H1 (cell line): ENCODE measurements around the gene BRMS1. TPM values are rescaled to one million over a fixed set of nuclear protein-coding genes. Genes with fewer than 3 reads are reported as not detected.

Source experiments
- CTCF ChIA-PET: fragments of 300-600 bp; sonication (Branson Sonifier 250); formaldehyde crosslinking; loops from one replicate; lab custom pipeline; 2021; ENCODE audit not compliant: partially characterized antibody; lab: Charles Lee
- POLR2A ChIA-PET: fragments of 300-600 bp; sonication (Branson Sonifier 250); formaldehyde crosslinking; loops from one replicate; lab custom pipeline; 2021; ENCODE audit warnings: inconsistent platforms; ENCODE audit not compliant: partially characterized antibody; lab: Charles Lee
- DNase-seq, 2 experiments: peaks; one replicate each; pipeline versions ENCODE4 v3.0.0 to v3.0.0-alpha.2; 2010 to 2022; ENCODE audit warnings: low spot score in 2 of 2, low read depth in 1 of 2, mixed read lengths in 1 of 2
- FAIRE-seq: peaks from 2 replicates; lab custom pipeline; 2011; peaks lifted over from hg19 to GRCh38; lab: Jason Lieb, UNC
- H2AFZ ChIP-seq: 2 replicates; pipeline ENCODE4 v1.8.1; 2012; ENCODE audit warnings: low read length, inconsistent platforms
- H2AK5ac ChIP-seq: 2 replicates; pipeline ENCODE4 v1.6.1; 2013; ENCODE audit warnings: low read depth, low read length
- H2BK120ac ChIP-seq: replicated peaks from 2 replicates; pipeline ENCODE3; 2013; ENCODE audit warnings: low read depth, low read length, inconsistent platforms
- H2BK12ac ChIP-seq: 2 replicates; pipeline ENCODE4 v1.6.1; 2013; ENCODE audit warnings: low read depth, low read length
- H2BK15ac ChIP-seq: 2 replicates; pipeline ENCODE4 v1.6.1; 2013; ENCODE audit warnings: low read length
- H2BK20ac ChIP-seq: 2 replicates; pipeline ENCODE4 v1.6.1; 2013; ENCODE audit warnings: low read length
- H2BK5ac ChIP-seq: 2 replicates; pipeline ENCODE4 v1.6.1; 2013; ENCODE audit warnings: low read depth, low read length
- H3K14ac ChIP-seq: 2 replicates; pipeline ENCODE4 v1.6.1; 2013; ENCODE audit warnings: inconsistent platforms; ENCODE audit not compliant: insufficient read length
- H3K18ac ChIP-seq: 2 replicates; pipeline ENCODE4 v1.6.1; 2013; ENCODE audit warnings: low read length; ENCODE audit errors: extremely low read depth
- H3K23ac ChIP-seq: 2 replicates; pipeline ENCODE4 v1.6.1; 2013; ENCODE audit warnings: inconsistent platforms; ENCODE audit not compliant: insufficient read length
- H3K23me2 ChIP-seq: 2 replicates; pipeline ENCODE4 v1.6.1; 2013; ENCODE audit warnings: low read depth, low read length
- H3K27ac ChIP-seq: 2 replicates; pipeline ENCODE4 v1.6.1; 2011; ENCODE audit warnings: low read depth, low read length, inconsistent platforms
- H3K27me3 ChIP-seq, 4 experiments: replicated peaks in 1 of 4; 1 replicate in 1 of 4; 2 replicates in 3 of 4; pipeline versions ENCODE4 v1.6.1 to v1.8.1; 2011 to 2013; ENCODE audit warnings: low read length in 3 of 4, mild to moderate bottlenecking in 3 of 4, inconsistent platforms in 2 of 4, mixed read lengths in 2 of 4, moderate library complexity in 1 of 4; ENCODE audit not compliant: control insufficient read depth in 3 of 4, insufficient read depth in 3 of 4; ENCODE audit errors: extremely low read depth in 1 of 4
- H3K36me3 ChIP-seq, 4 experiments: 2 replicates each; pipeline versions ENCODE4 v1.6.1 to v1.8.1; 2011 to 2013; ENCODE audit warnings: mild to moderate bottlenecking in 4 of 4, low read length in 3 of 4, moderate library complexity in 2 of 4, control low read depth in 1 of 4, inconsistent platforms in 1 of 4; ENCODE audit not compliant: insufficient read depth in 4 of 4, control insufficient read depth in 2 of 4
- H3K4ac ChIP-seq: replicated peaks from 2 replicates; pipeline ENCODE3; 2013; ENCODE audit warnings: low read length, low read depth, mixed read lengths, inconsistent platforms; ENCODE audit not compliant: insufficient read length
- H3K4me1 ChIP-seq, 4 experiments: replicated peaks in 1 of 4; 1 replicate in 1 of 4; 2 replicates in 3 of 4; pipeline versions ENCODE4 v1.6.1 to v1.8.1; 2011 to 2013; ENCODE audit warnings: low read length in 3 of 4, inconsistent platforms in 2 of 4, mixed read lengths in 1 of 4; ENCODE audit not compliant: insufficient read depth in 4 of 4, control insufficient read depth in 3 of 4
- H3K4me2 ChIP-seq, 2 experiments: 2 replicates each; pipeline versions ENCODE4 v1.6.1 to v1.8.1; 2011 to 2013; ENCODE audit warnings: low read depth in 2 of 2, low read length in 2 of 2, control low read depth in 1 of 2, inconsistent platforms in 1 of 2, mild to moderate bottlenecking in 1 of 2; ENCODE audit not compliant: insufficient read depth in 1 of 2
- H3K4me3 ChIP-seq, 4 experiments: fragments of 200-600, 300-600 bp in 1 of 4; sonication (generic), shearing (Covaris generic), sonication (Bioruptor Twin) in 1 of 4; 2 replicates each; pipeline versions ENCODE4 v1.5.1 to v1.8.1; 2011 to 2016; ENCODE audit warnings: low read length in 4 of 4, low read depth in 3 of 4, control low read depth in 2 of 4, inconsistent platforms in 2 of 4, mild to moderate bottlenecking in 2 of 4, mixed read lengths in 1 of 4, moderate library complexity in 1 of 4; ENCODE audit not compliant: insufficient read depth in 2 of 4; ENCODE audit errors: extremely low read depth in 1 of 4
- H3K56ac ChIP-seq: replicated peaks from 2 replicates; pipeline ENCODE3; 2013; ENCODE audit warnings: low read depth, mild to moderate bottlenecking, mixed read lengths, low read length, inconsistent platforms; ENCODE audit not compliant: insufficient read length
- H3K79me1 ChIP-seq: 2 replicates; pipeline ENCODE4 v1.6.1; 2013; ENCODE audit warnings: low read depth, low read length, control low read depth
- H3K79me2 ChIP-seq, 2 experiments: 2 replicates each; pipeline versions ENCODE4 v1.6.1 to v1.8.1; 2012 to 2013; ENCODE audit warnings: low read length in 2 of 2, mild to moderate bottlenecking in 2 of 2, inconsistent platforms in 1 of 2; ENCODE audit not compliant: insufficient read depth in 2 of 2, control insufficient read depth in 1 of 2
- H3K9ac ChIP-seq, 4 experiments: replicated peaks in 1 of 4; 1 replicate in 1 of 4; 2 replicates in 3 of 4; pipeline versions ENCODE4 v1.6.1 to v1.8.1; 2011 to 2013; ENCODE audit warnings: low read depth in 3 of 4, low read length in 3 of 4, control low read depth in 2 of 4, mild to moderate bottlenecking in 2 of 4, moderate library complexity in 2 of 4, inconsistent platforms in 1 of 4; ENCODE audit errors: extremely low read depth in 1 of 4
- H3K9me3 ChIP-seq, 2 experiments: 2 replicates each; pipeline versions ENCODE4 v1.6.1 to v1.8.1; 2012 to 2013; ENCODE audit warnings: mild to moderate bottlenecking in 2 of 2, moderate library complexity in 2 of 2, control low read depth in 1 of 2, inconsistent platforms in 1 of 2, low read depth in 1 of 2, low read length in 1 of 2, mixed read lengths in 1 of 2; ENCODE audit not compliant: insufficient read depth in 2 of 2
- H4K20me1 ChIP-seq, 2 experiments: replicated peaks in 1 of 2; 2 replicates each; pipeline versions ENCODE3 to v1.8.1; 2011 to 2013; ENCODE audit warnings: inconsistent platforms in 2 of 2, low read length in 2 of 2, mild to moderate bottlenecking in 1 of 2; ENCODE audit not compliant: insufficient read depth in 2 of 2, control insufficient read depth in 1 of 2
- H4K5ac ChIP-seq: 2 replicates; pipeline ENCODE4 v1.6.1; 2013; ENCODE audit warnings: low read length, low read depth, mixed read lengths, inconsistent platforms; ENCODE audit not compliant: insufficient read length
- H4K8ac ChIP-seq: 2 replicates; pipeline ENCODE4 v1.8.0; 2013; ENCODE audit warnings: mild to moderate bottlenecking, moderate library complexity, low read length, inconsistent platforms; ENCODE audit not compliant: insufficient read depth; ENCODE audit errors: extremely low read depth
- H4K91ac ChIP-seq: replicated peaks from 2 replicates; pipeline ENCODE3; 2013; ENCODE audit warnings: low read length, mixed read lengths, inconsistent platforms; ENCODE audit not compliant: insufficient read length
- BACH1 ChIP-seq: IDR thresholded peaks from 2 replicates; pipeline ENCODE4 v1.6.1; 2012; ENCODE audit warnings: low read length, improper control_type of control experiment
- MAFK ChIP-seq: IDR thresholded peaks from 2 replicates; pipeline ENCODE4 v1.6.1; 2012; ENCODE audit warnings: low read depth, mild to moderate bottlenecking, improper control_type of control experiment, low read length
- POLR2A ChIP-seq, 2 experiments: IDR thresholded peaks; 1 replicate in 1 of 2; 2 replicates in 1 of 2; pipeline ENCODE4 v1.6.1; 2011; ENCODE audit warnings: low read depth in 2 of 2, low read length in 2 of 2, mild to moderate bottlenecking in 2 of 2; ENCODE audit errors: control extremely low read depth in 1 of 2
- POLR2AphosphoS5 ChIP-seq: IDR thresholded peaks from 2 replicates; pipeline ENCODE4 v1.6.1; 2011; ENCODE audit warnings: low read depth, low read length
- WGBS, 2 experiments: shearing (Covaris generic) in 1 of 2; methylation state at CpG; one replicate each; pipeline versions ENCODE4 v1.1.6 to v1.1.7; 2013 to 2015; ENCODE audit warnings: low lambda C conversion rate in 2 of 2, mixed read lengths in 2 of 2, inconsistent platforms in 1 of 2, low coverage in 1 of 2, missing lambda C conversion rate in 1 of 2; ENCODE audit not compliant: insufficient replicate concordance in 2 of 2, insufficient coverage in 1 of 2, insufficient read length in 1 of 2; ENCODE audit errors: extremely low coverage in 1 of 2, missing lambda C conversion rate in 1 of 2; 5-methylcytosine and 5-hydroxymethylcytosine counted together
- polyA plus RNA-seq, 7 experiments: library from polyadenylated mRNA; depleted of rRNA in 3 of 7; stranded (reverse) in 5 of 7; unstranded in 2 of 7; fragments of >200 nt in 5 of 7; fragments of 200-250 nt in 2 of 7; gene quantifications; 1 replicate in 5 of 7; 2 replicates in 1 of 7; 4 replicates in 1 of 7; pipeline versions ENCODE4 v1.2.1 to v1.2.3, GENCODE V29; 2011 to 2013; ENCODE audit warnings: missing spikeins in 2 of 7, mixed read lengths in 2 of 7
- total RNA-seq: library from RNA; stranded (reverse); fragmentation: NEBNext Ultra II Directional; extraction: Animal tissue kit (Norgen Biotek cat#: 25700); gene quantifications from 2 replicates; pipeline ENCODE4 v1.2.1, GENCODE V29; 2021
- TF ChIP-seq, protein P1 (sequence below): IDR thresholded peaks from 2 replicates; pipeline ENCODE4 v1.6.1; 2011; ENCODE audit warnings: low read length, improper control_type of control experiment

BRMS1 gene
- total and polyA plus RNA-seq, 2 of the 8 experiments (the other 6 are each of a cell fraction or from before 2014, with no cell fraction given) = 39.2 to 46.1 TPM

DNA sequence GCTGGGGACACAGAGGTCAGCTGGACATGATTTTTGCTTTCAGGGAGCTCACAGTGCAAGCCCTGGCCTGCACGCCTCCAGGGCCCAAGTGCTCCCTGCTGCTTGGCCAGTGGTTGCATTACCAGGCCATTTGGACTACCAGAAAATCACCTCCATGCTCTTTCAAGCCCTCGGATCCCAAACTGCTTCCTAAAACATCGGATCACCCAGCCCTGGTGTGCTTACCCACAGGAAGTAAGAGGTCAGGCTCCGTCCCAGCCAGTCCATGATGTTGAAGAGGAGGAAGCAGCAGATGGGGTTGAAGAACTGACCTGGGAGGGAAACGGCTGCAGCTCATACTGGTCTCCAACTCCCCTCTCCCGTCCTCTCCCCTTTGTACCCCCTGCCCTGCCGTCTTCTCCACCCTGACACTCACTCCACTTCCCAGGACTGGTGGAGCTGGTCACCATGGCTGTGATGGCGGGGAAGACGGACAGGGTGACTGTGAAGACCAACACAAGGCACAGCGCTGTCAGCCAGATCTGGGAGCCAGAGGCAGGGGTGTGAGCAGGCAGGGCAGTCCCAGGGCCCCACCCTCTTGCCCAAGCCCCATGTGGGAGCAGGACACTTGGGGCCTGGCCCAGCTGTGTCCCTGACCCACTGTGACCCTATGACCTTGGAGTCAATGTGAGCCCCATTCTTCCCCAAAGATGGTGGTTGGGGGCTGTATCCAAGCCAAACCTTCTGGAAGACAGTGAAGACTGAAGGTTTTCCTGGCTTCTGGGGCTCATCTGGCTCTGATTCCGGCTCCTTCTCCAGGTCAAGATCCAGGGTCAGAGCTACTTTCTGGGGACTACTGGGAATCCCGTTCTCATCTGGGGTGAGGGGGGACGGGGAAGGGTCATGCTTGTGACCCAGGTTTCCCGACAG, 21.1 kb upstream of the BRMS1 start:
- no peak overlapping the region for H3K4ac ChIP-seq
- H4K91ac ChIP-seq = no peak overlapping the region
- H3K56ac ChIP-seq = no peak overlapping the region
- no peak overlapping the region for H2BK15ac ChIP-seq
- no peak overlapping the region for H3K27ac ChIP-seq
- H3K14ac ChIP-seq = no peak overlapping the region
- WGBS, 2 experiments = 87% methylated on average over 13 of the region's 14 CpGs; no CpG with 5 or more reads in 1 of the 2 experiments
- CTCF ChIA-PET = interaction anchor here (0.9 to 4.4 kb wide), 10 partner anchors 12 to 377 kb away, joined by 3 to 39 read pairs (median 3); partner anchors contain the start of genes B4GAT1 and BRMS1
- no peak overlapping the region for H3K9ac ChIP-seq
- H2AK5ac ChIP-seq = no peak overlapping the region
- no peak overlapping the region for H2BK20ac ChIP-seq
- POLR2A ChIA-PET = interaction anchor here (0.6 to 28.7 kb wide), 11 partner anchors 2 to 1095 kb away, joined by 3 to 487 read pairs (median 4); partner anchors contain the start of genes B4GAT1, BRMS1, CD248 and SLC29A2
- H4K20me1 ChIP-seq = peaks cover 11 to 42% of the 10 kb centered on the region in 2 experiments
- peaks cover 5% of the 10 kb centered on the region; the same call in 1 of the 2 replicates for H3K23me2 ChIP-seq
- no peak overlapping the region for H4K5ac ChIP-seq
- H3K79me1 ChIP-seq = peaks cover 9% of the 10 kb centered on the region; the same call in 1 of the 2 replicates
- H2BK120ac ChIP-seq = no peak overlapping the region
- DNase-seq (no peak), FAIRE-seq (no peak)
- no peak overlapping the region for H3K23ac ChIP-seq
- no peak overlapping the region for H2AFZ ChIP-seq
- H3K79me2 ChIP-seq = peaks cover 0 to 15% of the 10 kb centered on the region in 2 experiments; a peak in 2 of 4 replicates
- no peak overlapping the region for H2BK5ac ChIP-seq
- no peak overlapping the region; the same call in 1 of the 2 replicates for H4K8ac ChIP-seq
- peaks cover 0 to 8% (median 7%) of the 10 kb centered on the region in 4 experiments; a peak in 6 of 7 replicates for H3K4me1 ChIP-seq
- no peak overlapping the region for H3K18ac ChIP-seq
- H3K4me2 ChIP-seq = no peak overlapping the region
- H3K4me3 ChIP-seq = no peak overlapping the region
- no peaks in the 10 kb centered on the region for H3K9me3 ChIP-seq
- TF ChIP-seq, protein P1, sequence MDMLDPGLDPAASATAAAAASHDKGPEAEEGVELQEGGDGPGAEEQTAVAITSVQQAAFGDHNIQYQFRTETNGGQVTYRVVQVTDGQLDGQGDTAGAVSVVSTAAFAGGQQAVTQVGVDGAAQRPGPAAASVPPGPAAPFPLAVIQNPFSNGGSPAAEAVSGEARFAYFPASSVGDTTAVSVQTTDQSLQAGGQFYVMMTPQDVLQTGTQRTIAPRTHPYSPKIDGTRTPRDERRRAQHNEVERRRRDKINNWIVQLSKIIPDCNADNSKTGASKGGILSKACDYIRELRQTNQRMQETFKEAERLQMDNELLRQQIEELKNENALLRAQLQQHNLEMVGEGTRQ = no peak
- no peak for TF ChIP-seq MAFK
- no peak for TF ChIP-seq BACH1
- TF ChIP-seq POLR2A (IDR thresholded peaks at IDR 0.05; ENCODE audit: control extremely low read depth in 1 of 2, low read depth in 2 of 2, low read length in 2 of 2) = peak; percentile 31 to 51
- peak; percentile 53 for TF ChIP-seq POLR2AphosphoS5
- peaks cover 26 to 64% (median 61%) of the 10 kb centered on the region in 4 experiments for H3K36me3 ChIP-seq
- H3K27me3 ChIP-seq = no peaks in the 10 kb centered on the region
- no peak overlapping the region for H2BK12ac ChIP-seq
